K562 (cell line): ENCODE data around the gene ZNF169. TPM values are rescaled to one million over a fixed set of nuclear protein-coding genes. Genes with fewer than 3 reads are reported as not detected.

Source experiments
- ATAC-seq: fragments of 200-7000 bp; cut with Tn5 transposase; 3 replicates; pipeline ENCODE4 v1.9.1; 2020; ENCODE audit warnings: moderate library complexity
- BruUV-seq: library from RNA; stranded (reverse); fragments of 400-500 nt; replicated peaks from 2 replicates; lab custom pipeline; 2021; lab: Mats Ljungman, UMichigan
- CTCF ChIA-PET: fragments of 300-600 bp; formaldehyde crosslinking; extraction: SDS; loops from one replicate; lab custom pipeline; 2021; ENCODE audit warnings: low intra/inter-chr PET ratio; lab: Yijun Ruan, JAX
- POLR2A ChIA-PET: fragments of 300-600, 350-650 bp; sonication (Branson Sonifier 250); formaldehyde crosslinking; extraction: SDS; loops from one replicate; lab custom pipeline; 2021; ENCODE audit warnings: antibody characterized with exemption, inconsistent platforms; lab: Yijun Ruan, JAX
- DNase-seq, 4 experiments: peaks; one replicate each; pipeline versions ENCODE4 v3.0.0 to v3.0.0-alpha.2; 2011 to 2018; ENCODE audit warnings: low spot score in 3 of 4, mixed read lengths in 3 of 4; ENCODE audit errors: extremely low read depth in 1 of 4
- FAIRE-seq: peaks from 2 replicates; lab custom pipeline; 2011; peaks lifted over from hg19 to GRCh38; lab: Jason Lieb, UNC
- H2AFZ ChIP-seq: 2 replicates; pipeline ENCODE4 v1.6.0; 2011; ENCODE audit warnings: low read depth, low read length, control low read depth, inconsistent platforms
- H3K27ac ChIP-seq: fragments of 200-600 bp; 3 replicates; pipeline ENCODE4 v1.8.0; 2011; ENCODE audit warnings: low read depth, mild to moderate bottlenecking, control low read depth, inconsistent platforms, low read length, moderate library complexity, mixed read lengths; ENCODE audit errors: extremely low read depth
- H3K27me3 ChIP-seq, 2 experiments: fragments of 300-600 bp in 1 of 2; 2 replicates in 1 of 2; 3 replicates in 1 of 2; pipeline versions ENCODE4 v1.6.0 to v1.8.0; 2011; ENCODE audit warnings: inconsistent platforms in 2 of 2, low read length in 2 of 2, mild to moderate bottlenecking in 1 of 2, mixed read lengths in 1 of 2, moderate library complexity in 1 of 2; ENCODE audit not compliant: control insufficient read depth in 2 of 2, insufficient read depth in 2 of 2
- H3K36me3 ChIP-seq: fragments of 300-600 bp; 3 replicates; pipeline ENCODE4 v1.8.0; 2011; ENCODE audit warnings: mild to moderate bottlenecking, low read length, inconsistent platforms; ENCODE audit not compliant: control insufficient read depth, insufficient read depth
- H3K4me1 ChIP-seq, 2 experiments: fragments of 200-600 bp in 1 of 2; replicated peaks in 1 of 2; 2 replicates in 1 of 2; 3 replicates in 1 of 2; pipeline versions ENCODE4 v1.5.1 to v1.8.0; 2011; ENCODE audit warnings: inconsistent platforms in 2 of 2, low read length in 2 of 2, mild to moderate bottlenecking in 1 of 2, mixed read lengths in 1 of 2, moderate library complexity in 1 of 2; ENCODE audit not compliant: control insufficient read depth in 2 of 2, insufficient read depth in 2 of 2
- H3K4me2 ChIP-seq: 2 replicates; pipeline ENCODE4 v1.6.1; 2011; ENCODE audit warnings: low read length, control low read depth, inconsistent platforms, mixed read lengths; ENCODE audit not compliant: insufficient read depth
- H3K4me3 ChIP-seq: fragments of 200-600 bp; sonication (generic), shearing (Covaris generic); 2 replicates; pipeline ENCODE4 v1.5.1; 2016; ENCODE audit warnings: control low read depth, inconsistent platforms
- H3K79me2 ChIP-seq: fragments of 200-600 bp; 3 replicates; pipeline ENCODE4 v1.8.0; 2011; ENCODE audit warnings: low read length, inconsistent platforms; ENCODE audit not compliant: control insufficient read depth, insufficient read depth
- H3K9ac ChIP-seq, 2 experiments: 2 replicates each; pipeline versions ENCODE4 v1.6.0 to v1.6.1; 2011; ENCODE audit warnings: low read depth in 2 of 2, low read length in 2 of 2, control low read depth in 1 of 2, inconsistent platforms in 1 of 2, mild to moderate bottlenecking in 1 of 2, mixed read lengths in 1 of 2; ENCODE audit not compliant: insufficient read depth in 1 of 2
- H3K9me1 ChIP-seq: one replicate; pipeline ENCODE4 v1.6.0; 2011; ENCODE audit warnings: inconsistent platforms, mild to moderate bottlenecking, low read length, moderate library complexity; ENCODE audit not compliant: control insufficient read depth, insufficient read depth
- H3K9me3 ChIP-seq: replicated peaks from 2 replicates; pipeline ENCODE4 v1.5.1; 2011; ENCODE audit warnings: low read depth, low read length, inconsistent platforms; ENCODE audit not compliant: control insufficient read depth, insufficient read depth
- H4K20me1 ChIP-seq: replicated peaks from 2 replicates; pipeline ENCODE4 v1.6.1; 2011; ENCODE audit warnings: low read length, inconsistent platforms, mixed read lengths; ENCODE audit not compliant: control insufficient read depth, insufficient read depth
- ARHGAP35 ChIP-seq: fragments of 450-650 bp; IDR thresholded peaks from 2 replicates; pipeline ENCODE4 v1.6.1; 2018; ENCODE audit not compliant: partially characterized antibody
- C11orf30 ChIP-seq: fragments of 450-650 bp; IDR thresholded peaks from 2 replicates; pipeline ENCODE4 v1.6.1; 2016; ENCODE audit warnings: low read depth, mild to moderate bottlenecking
- RBFOX2 ChIP-seq: fragments of 200-400 bp; formaldehyde crosslinking; IDR thresholded peaks from 2 replicates; pipeline ENCODE4 v1.6.1; 2017; ENCODE audit warnings: low read depth, mild to moderate bottlenecking, low read length, moderate library complexity
- ZNF77 ChIP-seq: fragments of 250-450 bp; sonication (Bioruptor Pico); IDR thresholded peaks from 2 replicates; pipeline ENCODE4 v1.5.0; 2020
- WGBS: fragments of 100-300 bp; shearing (Covaris generic); methylation state at CpG from one replicate; pipeline ENCODE4 v1.1.6; 2016; ENCODE audit warnings: low coverage, mixed read lengths; ENCODE audit not compliant: insufficient coverage; ENCODE audit errors: missing lambda C conversion rate; 5-methylcytosine and 5-hydroxymethylcytosine counted together
- in situ Hi-C: fragments of 300-500 bp; cut with MboI; formaldehyde crosslinking; loops from 4 replicates; pipeline ENCODE4 v1.15.0; 2018; ENCODE audit warnings: inconsistent platforms, mixed read lengths
- intact Hi-C: fragments of 100-400 bp; cut with micrococcal nuclease; formaldehyde crosslinking; loops from 2 replicates; pipeline ENCODE4 v1.14.2; 2022
- polyA plus RNA-seq, 8 experiments: library from polyadenylated mRNA; depleted of rRNA in 4 of 8; stranded (reverse) in 5 of 8; unstranded in 3 of 8; fragments of >200 nt; fragmentation: Nextera tagmentation in 2 of 8; fragmentation: Illumina TruSeq in 1 of 8; extraction: Ambion mirVana in 2 of 8; extraction: Trizol in 1 of 8; gene quantifications; 2 replicates each; pipeline versions ENCODE4 v1.2.1 to v1.2.3, GENCODE V29; 2011 to 2014; ENCODE audit warnings: inconsistent platforms in 1 of 8, missing spikeins in 1 of 8
- total RNA-seq, 7 experiments: library from RNA; depleted of rRNA in 6 of 7; stranded (reverse); fragments of >200 nt in 6 of 7; fragmentation: Illumina TruSeq in 2 of 7; extraction: Trizol in 2 of 7; gene quantifications; 2 replicates each; pipeline versions ENCODE4 v1.2.1 to v1.2.3, GENCODE V29; 2011 to 2021; ENCODE audit warnings: low replicate concordance in 1 of 7
- TF ChIP-seq, protein P1 (sequence below), 2 experiments: fragments of 450-650 bp in 1 of 2; sonication (generic) in 1 of 2; formaldehyde crosslinking in 1 of 2; IDR thresholded peaks; 2 replicates each; pipeline versions ENCODE4 v1.7.1 to v1.9.0; 2016 to 2022; ENCODE audit warnings: inconsistent platforms in 1 of 2, mild to moderate bottlenecking in 1 of 2, missing genetic modification reagents in 1 of 2

ZNF169 gene
- total and polyA plus RNA-seq, 9 of the 15 experiments (the other 6 are each of a cell fraction or from before 2014, with no cell fraction given) = 2.0 to 16.2 (median 5.6) TPM

DNA sequence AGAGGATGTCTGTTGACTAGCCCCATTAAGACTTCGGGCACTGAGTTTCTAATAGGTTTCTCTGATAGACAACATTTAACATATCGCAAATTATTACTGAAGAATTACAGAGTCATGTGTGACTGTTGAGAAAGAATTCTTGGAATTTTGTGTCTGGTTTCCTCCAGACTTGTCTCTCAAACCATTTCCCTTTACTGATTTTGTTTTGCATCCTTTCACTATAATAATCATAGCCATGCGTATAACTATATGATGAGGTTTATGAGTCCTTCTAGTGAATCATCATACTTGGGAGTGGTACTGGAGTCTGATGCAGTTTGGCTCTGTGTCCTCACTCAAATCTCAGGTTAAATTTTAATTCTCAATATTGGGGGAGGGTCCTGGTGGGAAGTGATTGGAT is 27.0 kb downstream of the ZNF169 start:
- no peaks in the 10 kb centered on the region for H3K79me2 ChIP-seq
- 83% methylated on average over 3 of the region's 3 CpGs for WGBS
- in situ Hi-C loops = no loop called here

DNA sequence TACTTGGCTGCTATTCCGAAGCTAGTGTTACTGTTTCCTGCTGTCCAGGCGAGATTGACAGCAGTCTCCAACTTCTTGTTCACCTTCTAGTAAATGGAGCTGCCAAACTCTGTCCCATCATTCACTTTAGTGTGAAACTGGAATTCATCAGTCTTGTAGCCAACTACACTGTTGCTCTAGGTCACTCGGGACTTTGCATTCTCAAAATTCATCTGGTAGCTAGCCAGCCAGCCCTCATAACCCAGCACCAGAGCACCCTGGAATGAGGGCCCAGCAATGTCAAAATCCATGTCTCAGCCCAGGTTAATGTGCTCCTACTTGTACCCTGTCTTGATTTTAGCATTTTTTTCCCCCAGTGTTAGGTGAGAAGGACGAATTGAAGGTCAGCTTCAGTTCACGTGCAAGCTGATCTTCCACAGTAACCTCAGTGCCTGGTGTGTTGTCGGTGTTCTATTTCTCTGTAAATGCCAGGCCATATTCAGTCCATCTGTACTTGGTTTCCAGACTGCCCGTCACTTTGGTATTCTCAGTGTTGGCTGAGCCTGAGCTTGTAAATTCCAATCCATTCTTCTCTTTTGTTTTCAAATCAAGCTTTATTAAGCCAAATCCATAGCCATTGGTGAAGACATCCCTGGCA is 28.9 kb downstream of the ZNF169 start:
- Histone ChIP-seq H3K9ac (no peak overlapping the region), H3K79me2 (no peaks in the 10 kb centered on the region), H3K9me3 (no peaks in the 10 kb centered on the region), H3K27ac (no peak overlapping the region), H3K27me3 (no peaks in the 10 kb centered on the region), H3K36me3 (peaks cover 16% of the 10 kb centered on the region), H3K4me2 (no peak overlapping the region), H3K9me1 (no peaks in the 10 kb centered on the region), H3K4me1 (no peaks in the 10 kb centered on the region)
- ChIA-PET POLR2A (interaction anchor here (0.8 kb wide), 1 partner anchor 11 kb away, joined by 3 read pairs; no protein-coding TSS in a partner anchor), CTCF (no interaction called here)
- 86% methylated on average over 7 of the region's 7 CpGs for WGBS
- intact Hi-C loops = no loop called here
- FAIRE-seq = no peak
- ATAC-seq = no peak
- BruUV-seq = no TSS peak
- TF ChIP-seq, protein P1, sequence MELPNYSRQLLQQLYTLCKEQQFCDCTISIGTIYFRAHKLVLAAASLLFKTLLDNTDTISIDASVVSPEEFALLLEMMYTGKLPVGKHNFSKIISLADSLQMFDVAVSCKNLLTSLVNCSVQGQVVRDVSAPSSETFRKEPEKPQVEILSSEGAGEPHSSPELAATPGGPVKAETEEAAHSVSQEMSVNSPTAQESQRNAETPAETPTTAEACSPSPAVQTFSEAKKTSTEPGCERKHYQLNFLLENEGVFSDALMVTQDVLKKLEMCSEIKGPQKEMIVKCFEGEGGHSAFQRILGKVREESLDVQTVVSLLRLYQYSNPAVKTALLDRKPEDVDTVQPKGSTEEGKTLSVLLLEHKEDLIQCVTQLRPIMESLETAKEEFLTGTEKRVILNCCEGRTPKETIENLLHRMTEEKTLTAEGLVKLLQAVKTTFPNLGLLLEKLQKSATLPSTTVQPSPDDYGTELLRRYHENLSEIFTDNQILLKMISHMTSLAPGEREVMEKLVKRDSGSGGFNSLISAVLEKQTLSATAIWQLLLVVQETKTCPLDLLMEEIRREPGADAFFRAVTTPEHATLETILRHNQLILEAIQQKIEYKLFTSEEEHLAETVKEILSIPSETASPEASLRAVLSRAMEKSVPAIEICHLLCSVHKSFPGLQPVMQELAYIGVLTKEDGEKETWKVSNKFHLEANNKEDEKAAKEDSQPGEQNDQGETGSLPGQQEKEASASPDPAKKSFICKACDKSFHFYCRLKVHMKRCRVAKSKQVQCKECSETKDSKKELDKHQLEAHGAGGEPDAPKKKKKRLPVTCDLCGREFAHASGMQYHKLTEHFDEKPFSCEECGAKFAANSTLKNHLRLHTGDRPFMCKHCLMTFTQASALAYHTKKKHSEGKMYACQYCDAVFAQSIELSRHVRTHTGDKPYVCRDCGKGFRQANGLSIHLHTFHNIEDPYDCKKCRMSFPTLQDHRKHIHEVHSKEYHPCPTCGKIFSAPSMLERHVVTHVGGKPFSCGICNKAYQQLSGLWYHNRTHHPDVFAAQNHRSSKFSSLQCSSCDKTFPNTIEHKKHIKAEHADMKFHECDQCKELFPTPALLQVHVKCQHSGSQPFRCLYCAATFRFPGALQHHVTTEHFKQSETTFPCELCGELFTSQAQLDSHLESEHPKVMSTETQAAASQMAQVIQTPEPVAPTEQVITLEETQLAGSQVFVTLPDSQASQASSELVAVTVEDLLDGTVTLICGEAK (IDR thresholded peaks at IDR 0.05) = peak; percentile 26; the same call in 1 of the 2 replicates
- TF ChIP-seq, protein P1 (CRISPR knock-in tag; IDR thresholded peaks at IDR 0.05) = no peak
- TF ChIP-seq ZNF77 (CRISPR knock-in tag) (no peak), C11orf30 (no peak)
- TF ChIP-seq, all 486 proteins: peak for 1
- no peak for DNase-seq
- Histone ChIP-seq H4K20me1 (no peaks in the 10 kb centered on the region), H3K4me3 (no peak overlapping the region), H2AFZ (no peak overlapping the region)
- in situ Hi-C loops = no loop called here

More for the DNA sequence above, 27.0 kb downstream of the ZNF169 start:
- no peak for DNase-seq
- POLR2A ChIA-PET = interaction anchor here (1.2 kb wide), 1 partner anchor 10 kb away, joined by 7 read pairs; no protein-coding TSS in a partner anchor
- Histone ChIP-seq H4K20me1 (no peaks in the 10 kb centered on the region), H3K36me3 (peaks cover 22% of the 10 kb centered on the region), H3K4me2 (no peak overlapping the region), H3K27ac (no peak overlapping the region), H3K4me3 (no peak overlapping the region), H3K9me3 (peaks cover 1% of the 10 kb centered on the region; the same call in 1 of the 2 replicates), H3K9ac (no peak overlapping the region), H2AFZ (no peak overlapping the region), H3K4me1 (no peaks in the 10 kb centered on the region), H3K27me3 (no peaks in the 10 kb centered on the region)
- no peak for FAIRE-seq
- ATAC-seq = no peak
- CTCF ChIA-PET = no interaction called here
- no TSS peak for BruUV-seq
- intact Hi-C loops = no loop called here
- no peak for TF ChIP-seq RBFOX2
- TF ChIP-seq ARHGAP35 = no peak
- TF ChIP-seq, all 486 proteins: peak for 0
- H3K9me1 ChIP-seq = no peaks in the 10 kb centered on the region
